ENCODE data around the gene IRF8. TPM values are rescaled to one million over a fixed set of nuclear protein-coding genes. Genes with fewer than 3 reads are reported as not detected.

IRF8 gene
- total RNA-seq, 1 experiment from 2014 or later, result 0.28 TPM

- no peak overlapping the region for H3K9ac ChIP-seq (ENCODE audit: extremely low read depth, insufficient read length, low read length)
- H3K4me1 Mint-ChIP-seq, result peaks cover 9 to 13% of the 10 kb centered on the region in 2 experiments; a peak in 3 of 4 replicates
- no peaks in the 10 kb centered on the region for H3K36me3 Mint-ChIP-seq (ENCODE audit: insufficient read depth in 1 of 3, low read depth in 3 of 3)
- no peak overlapping the region for H4K5ac ChIP-seq (ENCODE audit: insufficient read length, low read depth, low read length)
- H3K56ac ChIP-seq (ENCODE audit: insufficient read length, low read depth, low read length), result no peak overlapping the region
- no peaks in the 10 kb centered on the region for H3K27me3 ChIP-seq (ENCODE audit: insufficient read depth, low read length)
- H4K8ac ChIP-seq (replicated peaks; ENCODE audit: insufficient read length, low read depth, low read length), result no peak overlapping the region
- no peaks in the 10 kb centered on the region for H3K79me1 ChIP-seq (ENCODE audit: insufficient read depth, low read depth, low read length, poor library complexity, severe bottlenecking)
- H3K4ac ChIP-seq (ENCODE audit: low read depth, low read length), result no peak overlapping the region
- H4K91ac ChIP-seq (ENCODE audit: insufficient read length, low read depth, low read length), result no peak overlapping the region
- no peak overlapping the region for H2BK20ac ChIP-seq (ENCODE audit: low read depth, low read length, poor library complexity, severe bottlenecking)
- H3K23me2 ChIP-seq (ENCODE audit: insufficient read length, low read depth, low read length, poor library complexity, severe bottlenecking), result no peaks in the 10 kb centered on the region
- H3K27ac Mint-ChIP-seq, result no peak overlapping the region
- no peak overlapping the region for H3K4me2 ChIP-seq (ENCODE audit: insufficient read depth, insufficient read length, low read length)
- no peak overlapping the region; a peak in 1 of 5 replicates for H3K4me3 Mint-ChIP-seq
- no CpG with 5 or more reads among the region's 24 CpGs for WGBS (ENCODE audit: extremely low coverage, insufficient read length, low lambda C conversion rate)
- no peak overlapping the region for H3T11ph ChIP-seq (ENCODE audit: low read length)
- no peaks in the 10 kb centered on the region for H3K4me1 ChIP-seq (ENCODE audit: insufficient read depth, low read length)
- H3K79me2 ChIP-seq (ENCODE audit: insufficient read depth, low read length), result no peaks in the 10 kb centered on the region
- no peaks in the 10 kb centered on the region for H4K20me1 ChIP-seq (ENCODE audit: control insufficient read depth, insufficient read depth, insufficient read length)
- no peak overlapping the region for H2BK5ac ChIP-seq (ENCODE audit: insufficient read length, low read length)
- H3K18ac ChIP-seq (ENCODE audit: insufficient read length, low read depth, low read length), result no peak overlapping the region
- no peak overlapping the region for H3K27ac ChIP-seq (ENCODE audit: insufficient read length, low read depth, low read length)
- H2BK12ac ChIP-seq (ENCODE audit: insufficient read length, low read depth, low read length), result no peak overlapping the region
- H3K9me3 Mint-ChIP-seq, result no peaks in the 10 kb centered on the region
- no peak overlapping the region for H3K23ac ChIP-seq (ENCODE audit: insufficient read length, low read depth, low read length)
- peaks cover 2% of the 10 kb centered on the region; the same call in 1 of the 2 replicates for H3K27me3 Mint-ChIP-seq (ENCODE audit: low read depth)
- DNase-seq, result no peak
- H2BK15ac ChIP-seq (ENCODE audit: low read depth, low read length), result no peak overlapping the region
- TF ChIP-seq, protein P1, sequence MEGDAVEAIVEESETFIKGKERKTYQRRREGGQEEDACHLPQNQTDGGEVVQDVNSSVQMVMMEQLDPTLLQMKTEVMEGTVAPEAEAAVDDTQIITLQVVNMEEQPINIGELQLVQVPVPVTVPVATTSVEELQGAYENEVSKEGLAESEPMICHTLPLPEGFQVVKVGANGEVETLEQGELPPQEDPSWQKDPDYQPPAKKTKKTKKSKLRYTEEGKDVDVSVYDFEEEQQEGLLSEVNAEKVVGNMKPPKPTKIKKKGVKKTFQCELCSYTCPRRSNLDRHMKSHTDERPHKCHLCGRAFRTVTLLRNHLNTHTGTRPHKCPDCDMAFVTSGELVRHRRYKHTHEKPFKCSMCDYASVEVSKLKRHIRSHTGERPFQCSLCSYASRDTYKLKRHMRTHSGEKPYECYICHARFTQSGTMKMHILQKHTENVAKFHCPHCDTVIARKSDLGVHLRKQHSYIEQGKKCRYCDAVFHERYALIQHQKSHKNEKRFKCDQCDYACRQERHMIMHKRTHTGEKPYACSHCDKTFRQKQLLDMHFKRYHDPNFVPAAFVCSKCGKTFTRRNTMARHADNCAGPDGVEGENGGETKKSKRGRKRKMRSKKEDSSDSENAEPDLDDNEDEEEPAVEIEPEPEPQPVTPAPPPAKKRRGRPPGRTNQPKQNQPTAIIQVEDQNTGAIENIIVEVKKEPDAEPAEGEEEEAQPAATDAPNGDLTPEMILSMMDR (conservative IDR thresholded peaks at IDR 0.05), result no peak
- no peak overlapping the region for H2AK5ac ChIP-seq (ENCODE audit: insufficient read length, low read length)
- no peak overlapping the region for H3K14ac ChIP-seq (ENCODE audit: insufficient read depth, low read length)
- no peak overlapping the region for H2AFZ ChIP-seq (ENCODE audit: low read length)
- H3K9me3 ChIP-seq (ENCODE audit: control insufficient read depth, low read depth, low read length), result no peaks in the 10 kb centered on the region
- H2BK120ac ChIP-seq (ENCODE audit: low read depth, low read length, poor library complexity, severe bottlenecking), result no peak overlapping the region
These were observed 24.4 kb downstream of the IRF8 start for GRCh38 chr16:85923153-85924021.

Measured in H9 (cell line).